GM18870 (cell line): ENCODE measurements around the gene SLC6A20.

Source experiments
- ATAC-seq: cut with Tn5 transposase; IDR thresholded peaks from one replicate; pipeline ENCODE4 v1.9.1; 2021; ENCODE audit warnings: moderate library complexity; ENCODE audit not compliant: unreplicated experiment

Gene SLC6A20

DNA sequence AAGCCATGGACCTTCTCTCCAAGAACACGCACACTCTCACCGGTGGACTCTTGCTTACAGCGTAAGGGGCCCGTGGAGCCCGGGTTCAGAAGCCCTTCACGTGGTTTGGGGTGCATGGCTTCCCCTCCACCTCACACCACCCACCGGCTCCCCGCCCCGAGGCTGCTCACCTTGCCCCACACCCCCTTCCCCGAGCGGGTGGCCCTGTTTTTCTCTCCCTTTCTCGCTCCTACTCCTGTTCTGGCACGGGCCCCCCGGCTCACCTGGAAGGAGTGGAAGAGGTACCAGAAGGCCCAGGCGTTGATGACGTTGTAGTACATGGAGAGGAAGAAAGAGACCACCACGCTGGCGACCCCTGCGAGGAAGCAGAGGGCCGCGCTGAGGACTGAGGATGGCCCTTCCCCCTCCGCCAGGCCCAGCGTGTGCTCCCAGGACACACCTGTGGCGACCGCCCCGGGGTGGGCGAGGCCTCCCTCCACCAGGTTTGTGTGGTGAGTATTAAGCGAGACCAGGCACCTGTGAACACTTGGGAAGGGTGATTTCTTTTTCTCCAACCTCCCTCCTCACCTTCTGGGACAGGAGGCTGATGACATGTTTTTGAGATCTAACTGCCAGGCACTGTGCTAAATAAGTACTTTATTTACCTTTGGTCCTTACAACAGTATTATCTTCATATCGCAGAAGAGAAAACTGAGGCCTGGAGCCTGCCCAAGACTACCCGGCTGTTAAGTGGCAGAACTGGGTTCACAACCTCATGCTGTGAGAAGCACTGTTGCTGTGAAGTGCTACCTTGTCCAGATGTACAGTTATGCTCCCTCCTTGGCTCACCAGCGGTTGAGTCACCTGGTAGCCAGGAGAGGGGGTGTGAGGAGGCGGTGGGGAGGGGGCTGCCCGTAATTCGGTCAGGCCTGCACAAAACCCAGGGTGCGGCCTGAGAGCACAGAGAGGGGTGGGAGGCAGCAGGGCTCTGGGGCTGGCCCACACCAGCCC, 16.3 kb downstream of the SLC6A20 start:
- no peak for ATAC-seq

GRCh38 chr3:45778761-45779201, 17.6 kb downstream of the SLC6A20 start:
- no peak for ATAC-seq

DNA sequence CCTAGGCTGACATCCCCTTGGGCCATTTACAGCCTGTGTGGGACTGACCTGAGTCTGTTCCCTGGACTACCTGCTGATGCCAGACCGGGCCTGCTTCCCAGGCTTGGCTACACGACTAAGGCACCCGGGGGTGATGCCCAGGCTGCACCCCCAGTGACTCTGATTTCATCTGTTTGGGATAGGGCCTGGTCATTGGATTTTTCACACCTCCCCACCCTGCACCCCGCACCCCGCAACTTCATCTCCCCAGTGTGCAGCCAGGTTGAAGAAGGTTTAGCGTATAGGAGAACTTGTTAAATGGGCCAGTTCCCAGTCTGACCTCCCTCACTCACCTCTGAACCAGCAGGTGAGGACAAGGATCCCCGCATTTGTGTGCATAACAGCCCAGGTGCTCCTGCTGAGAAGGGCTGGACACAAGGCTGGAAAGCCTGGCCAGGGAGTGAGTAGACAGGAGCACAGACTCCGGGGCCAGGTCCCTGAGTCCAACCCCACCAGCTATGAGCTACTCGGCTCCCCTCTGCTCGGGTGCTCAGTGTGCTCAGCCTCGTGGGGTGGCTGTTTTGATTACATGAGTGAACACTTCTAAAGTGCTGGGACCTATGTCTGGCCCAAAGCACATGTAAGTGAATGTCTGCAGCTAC, 18.5 kb downstream of the SLC6A20 start:
- ATAC-seq, result no peak

- ATAC-seq, result no peak
Measured at GRCh38 chr3:45777111-45777745, 19.1 kb downstream of the SLC6A20 start.

DNA sequence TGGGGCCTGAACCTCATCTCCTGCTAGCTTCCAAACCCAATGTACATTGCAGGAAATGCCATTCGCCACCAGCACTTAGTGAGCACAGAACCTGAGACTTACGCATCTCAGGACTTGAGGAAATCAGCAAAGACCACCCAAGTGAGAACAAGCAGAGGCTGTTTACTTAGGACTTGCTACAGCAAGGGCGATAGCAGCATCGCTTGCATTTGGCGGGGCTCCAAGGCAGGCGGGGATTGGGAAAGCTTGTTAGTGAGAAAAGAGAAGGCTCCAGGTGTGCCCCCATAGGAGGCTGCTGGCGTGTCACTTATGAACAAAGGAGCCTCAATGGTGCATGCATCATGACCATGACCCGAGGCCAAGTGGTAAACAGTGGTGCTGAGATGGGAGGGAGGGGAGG, 19.7 kb downstream of the SLC6A20 start:
- ATAC-seq, result no peak

DNA sequence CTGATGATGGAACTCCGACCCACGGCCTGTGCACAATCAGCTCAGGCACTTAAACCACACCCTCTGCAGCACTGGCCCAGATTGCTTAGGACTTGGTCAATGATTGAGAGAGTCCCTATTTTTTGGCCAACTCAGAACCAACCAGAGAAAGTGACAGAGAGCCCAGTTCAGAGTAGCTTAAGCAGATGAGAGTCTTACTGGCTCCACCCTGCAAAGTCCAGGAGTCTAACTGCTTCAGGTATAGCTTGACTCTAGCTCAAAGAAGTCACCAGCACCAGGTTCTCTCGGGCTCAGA, 20.1 kb downstream of the SLC6A20 start:
- ATAC-seq, result no peak

DNA sequence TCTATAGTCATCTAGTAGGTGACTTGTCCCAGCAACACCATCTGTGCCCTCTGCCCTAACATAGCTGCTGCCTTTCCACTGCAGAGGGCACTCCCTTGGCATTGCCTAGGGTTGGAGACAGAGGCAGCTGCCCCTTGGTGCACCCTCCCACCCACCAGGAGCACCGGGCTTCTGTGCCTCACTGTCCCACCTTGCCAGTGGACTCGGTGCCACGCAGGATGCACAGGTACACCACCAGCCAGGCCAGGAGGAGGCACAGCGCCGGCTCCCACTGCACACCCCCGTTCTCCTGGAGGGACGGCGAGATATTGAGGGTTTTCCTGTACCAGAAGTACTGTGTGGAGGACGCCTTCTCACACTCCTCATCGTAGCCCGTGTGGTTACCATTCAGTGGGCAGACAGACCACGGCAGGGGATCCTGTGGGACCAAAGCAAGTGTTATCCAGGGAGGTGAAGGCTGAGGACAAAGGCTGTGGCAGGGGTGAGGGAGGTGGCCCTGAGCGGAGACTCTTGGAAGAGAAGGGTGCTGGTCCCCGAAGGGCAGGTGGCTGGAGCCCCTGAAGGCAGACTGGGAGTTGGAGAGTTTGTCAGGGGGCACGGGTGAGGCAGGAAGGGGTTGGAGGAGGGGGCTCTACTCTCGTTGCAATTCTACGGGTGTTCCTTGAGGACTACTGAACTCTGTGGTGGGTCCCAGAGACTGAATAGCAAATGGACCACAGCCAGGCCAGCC, 20.6 kb downstream of the SLC6A20 start:
- no peak for ATAC-seq

- no peak for ATAC-seq
Measured at GRCh38 chr3:45774581-45775521, 21.5 kb downstream of the SLC6A20 start.

GRCh38 chr3:45773714-45774449, 22.5 kb downstream of the SLC6A20 start:
- ATAC-seq, result no peak

GRCh38 chr3:45773072-45773471, 23.3 kb downstream of the SLC6A20 start:
- no peak for ATAC-seq

GRCh38 chr3:45772341-45773035, 23.8 kb downstream of the SLC6A20 start:
- no peak for ATAC-seq

GRCh38 chr3:45771831-45772230, 24.5 kb downstream of the SLC6A20 start:
- ATAC-seq, result no peak

DNA sequence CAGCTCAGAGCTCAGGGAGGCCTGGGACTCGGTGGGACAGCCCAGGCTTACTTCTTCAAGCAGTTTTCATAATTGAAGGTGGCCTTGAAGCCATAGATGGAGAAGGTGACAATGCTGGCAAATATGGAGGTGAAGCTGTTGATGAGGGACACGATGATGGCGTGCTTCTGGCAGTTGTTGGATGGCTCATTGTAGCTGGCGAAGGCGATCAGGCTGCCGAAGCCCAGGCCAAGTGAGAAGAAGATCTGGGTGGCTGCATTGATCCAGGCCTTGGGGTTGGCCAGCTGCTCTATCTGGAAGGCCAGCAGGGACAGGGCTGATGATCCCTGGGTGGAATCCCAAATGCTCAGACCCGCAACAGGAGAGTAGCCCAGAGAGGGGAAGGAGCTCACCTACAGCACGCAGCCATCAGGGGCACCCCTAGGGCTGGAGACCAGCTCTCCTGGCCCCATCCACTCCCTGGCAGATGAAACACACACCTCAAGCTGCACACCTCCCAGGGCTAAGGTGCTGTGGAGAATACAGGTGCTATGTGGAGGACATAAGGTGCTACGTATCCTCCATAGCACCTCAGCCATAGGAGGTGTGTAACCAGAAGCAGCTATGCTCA, 25.1 kb downstream of the SLC6A20 start:
- ATAC-seq, result no peak

GRCh38 chr3:45765958-45766357, 30.4 kb downstream of the SLC6A20 start:
- ATAC-seq, result no peak

GRCh38 chr3:45765266-45765851, 31.0 kb downstream of the SLC6A20 start:
- no peak for ATAC-seq

GRCh38 chr3:45763303-45763675, 33.0 kb downstream of the SLC6A20 start:
- ATAC-seq, result no peak

DNA sequence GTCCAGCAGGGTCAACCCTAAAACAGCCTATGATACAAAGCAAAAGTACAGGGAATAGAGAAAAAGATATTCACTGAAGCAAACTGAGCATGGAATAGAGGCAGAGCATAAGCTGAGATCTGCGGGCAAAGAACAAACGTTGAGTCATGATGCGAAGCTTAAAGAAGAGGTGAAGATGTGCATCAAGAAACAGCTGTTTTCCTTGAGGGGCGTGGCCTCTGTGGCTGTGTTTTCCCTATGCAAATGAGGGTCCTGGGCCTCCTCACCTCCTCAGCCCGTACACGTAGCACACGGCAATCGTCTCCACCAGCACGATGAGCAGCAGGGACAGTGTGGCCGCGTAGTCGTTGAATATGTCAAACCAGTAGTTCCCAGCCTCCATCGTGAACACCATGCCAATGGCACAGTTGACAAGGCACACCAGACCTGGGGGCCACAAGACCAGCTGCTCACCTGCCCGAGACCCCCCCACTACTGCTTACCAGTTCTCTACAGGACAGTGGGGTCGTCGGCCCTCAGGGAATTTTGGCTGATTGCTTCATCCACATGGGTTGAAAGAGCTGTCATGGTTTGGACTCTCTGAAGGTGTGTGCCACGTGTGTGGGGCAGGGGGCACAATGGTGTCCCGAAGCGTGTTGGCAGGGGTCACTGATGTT, 33.6 kb downstream of the SLC6A20 start:
- no peak for ATAC-seq

GRCh38 chr3:45761831-45762230, 34.5 kb downstream of the SLC6A20 start:
- ATAC-seq, result no peak
